Activated CD4-positive, alpha-beta memory T cell treated with anti-CD3 and anti-CD28 coated beads, Interleukin-2, amount 10 ng/mL, durations not matched to agents 7 days and 5 days (primary cell): ENCODE data around the gene TP53INP2. TPM values are rescaled to one million over a fixed set of nuclear protein-coding genes. Genes with fewer than 3 reads are reported as not detected.
"Not testable (repeated sequence)": the region's sequence is repeated elsewhere in the genome, so short reads cannot be mapped to it uniquely, and the experiment has no call there.

ENCODE experiments used
- CTCF ChIA-PET: fragments of 350-600 bp; sonication (Branson Sonifier 250); formaldehyde crosslinking; loops from one replicate; lab custom pipeline; 2021; ENCODE audit warnings: antibody characterized with exemption, inconsistent platforms; lab: Charles Lee
- POLR2A ChIA-PET: fragments of 350-600 bp; sonication (Branson Sonifier 250); formaldehyde crosslinking; loops from one replicate; lab custom pipeline; 2021; ENCODE audit warnings: antibody characterized with exemption; lab: Charles Lee
- DNase-seq: peaks from one replicate; pipeline ENCODE4 v3.0.0-alpha.2; 2020
- H3K27ac Mint-ChIP-seq: one replicate; pipeline ENCODE4 v1.8.0; 2021; ENCODE audit warnings: mild to moderate bottlenecking, mixed read lengths
- H3K27me3 Mint-ChIP-seq: one replicate; pipeline ENCODE4 v1.8.0; 2021; ENCODE audit warnings: mixed read lengths
- H3K36me3 Mint-ChIP-seq: one replicate; pipeline ENCODE4 v1.8.0; 2021; ENCODE audit warnings: low read depth, mixed read lengths
- H3K4me1 Mint-ChIP-seq: one replicate; pipeline ENCODE4 v1.8.0; 2021; ENCODE audit warnings: mixed read lengths
- H3K4me3 Mint-ChIP-seq: one replicate; pipeline ENCODE4 v1.8.0; 2021; ENCODE audit warnings: mild to moderate bottlenecking, mixed read lengths
- H3K9me3 Mint-ChIP-seq: one replicate; pipeline ENCODE4 v1.8.0; 2021; ENCODE audit warnings: mixed read lengths
- total RNA-seq, 2 experiments: library from RNA; stranded (reverse); gene quantifications; one replicate each; pipeline ENCODE4 v1.2.3, GENCODE V29; 2021

TP53INP2 gene
- total RNA-seq, 2 experiments from 2014 or later, result 3.3 TPM

DNA sequence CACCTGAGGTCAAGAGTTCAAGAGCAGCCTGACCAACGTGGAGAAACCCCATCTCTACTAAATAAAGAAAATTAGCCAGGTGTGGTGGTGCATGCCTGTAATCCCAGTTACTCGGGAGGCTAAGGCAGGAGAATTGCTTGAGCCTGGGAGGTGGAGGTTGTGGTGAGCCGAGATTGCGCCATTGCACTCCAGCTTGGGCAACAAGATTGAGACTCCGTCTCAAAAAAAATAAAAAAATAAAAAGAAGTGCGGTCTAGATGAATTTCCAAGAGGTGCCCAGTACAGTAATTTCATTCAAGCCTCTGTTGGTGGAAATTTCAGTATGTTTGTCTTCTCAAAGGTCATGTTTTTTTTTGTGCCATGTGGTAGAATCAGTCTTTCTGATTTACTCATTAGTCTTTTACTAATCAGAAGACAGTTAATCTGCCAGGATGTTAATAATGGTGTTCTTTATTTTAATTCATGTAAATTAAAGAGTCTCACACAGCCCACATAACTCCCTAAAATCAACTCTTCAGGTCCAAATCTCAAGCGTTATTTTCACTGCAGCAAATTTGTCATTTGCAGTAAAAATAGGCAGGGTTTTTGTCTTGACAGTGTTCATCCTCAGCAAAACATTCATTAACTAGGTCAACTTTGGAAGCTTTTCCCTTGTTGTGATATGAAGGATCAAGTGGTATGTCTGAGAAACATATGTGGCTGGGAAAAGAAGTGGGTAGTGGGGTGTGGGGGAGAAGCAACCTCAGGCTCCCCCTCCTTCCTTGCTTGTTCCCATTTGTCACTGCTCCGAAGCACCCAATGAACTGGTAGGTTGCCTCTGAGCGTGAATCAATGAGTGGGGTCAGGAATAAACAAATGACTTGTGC is 13.3 kb downstream of the TP53INP2 start:
- H3K36me3 Mint-ChIP-seq, result peaks cover 34% of the 10 kb centered on the region
- no peaks in the 10 kb centered on the region for H3K27me3 Mint-ChIP-seq
- no peak overlapping the region for H3K27ac Mint-ChIP-seq
- POLR2A ChIA-PET, result interaction anchor here (0.9 to 1.1 kb wide), 2 partner anchors 10 to 14 kb away, joined by 3 to 4 read pairs; partner anchors contain the start of gene TP53INP2
- H3K9me3 Mint-ChIP-seq, result no peaks in the 10 kb centered on the region
- no peak overlapping the region for H3K4me3 Mint-ChIP-seq
- DNase-seq, result no peak
- CTCF ChIA-PET, result no interaction called here
- H3K4me1 Mint-ChIP-seq, result peaks cover 32% of the 10 kb centered on the region

DNA sequence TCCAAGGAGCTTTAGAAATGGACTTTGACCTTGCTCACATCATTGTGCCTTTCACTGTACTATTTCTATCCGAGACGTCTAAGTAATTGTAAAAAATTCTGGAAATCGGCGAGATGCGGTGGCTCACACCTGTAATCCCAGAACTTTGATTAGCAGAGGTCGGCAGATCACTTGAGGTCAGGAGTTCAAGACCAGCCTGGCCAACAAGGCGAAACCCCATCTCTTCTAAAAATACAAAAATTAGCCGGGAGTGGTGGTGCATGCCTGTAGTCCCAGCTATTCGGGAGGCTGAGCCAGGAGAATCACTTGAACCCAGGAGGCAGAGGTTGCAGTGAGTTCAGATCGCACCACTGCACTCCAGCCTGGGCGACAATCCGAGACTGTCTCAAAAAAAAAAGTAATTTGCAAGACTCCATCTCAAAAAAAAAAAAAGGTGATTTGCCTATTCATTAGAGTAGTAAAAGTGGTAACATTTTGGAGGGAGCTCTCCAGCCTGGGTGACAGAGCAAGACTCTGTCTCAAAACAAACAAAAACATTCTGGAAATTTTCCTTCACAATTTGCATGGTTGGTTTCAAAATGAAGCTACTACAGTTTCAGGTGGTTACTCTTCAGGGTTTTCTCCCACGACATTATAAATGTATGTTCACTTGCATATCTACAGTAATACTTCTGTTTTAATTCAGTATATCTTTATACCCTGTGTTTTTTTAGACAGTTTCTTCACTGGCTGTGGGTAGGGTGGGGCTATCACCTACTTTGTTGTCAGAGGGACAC is 15.3 kb downstream of the TP53INP2 start:
- DNase-seq, H3K27ac Mint-ChIP-seq, H3K27me3 Mint-ChIP-seq, H3K4me3 Mint-ChIP-seq, H3K9me3 Mint-ChIP-seq: not testable (repeated sequence)
- Mint-ChIP-seq H3K36me3 (peaks cover 25% of the 10 kb centered on the region), H3K4me1 (peaks cover 28% of the 10 kb centered on the region)
- ChIA-PET POLR2A (interaction anchor here (1.0 to 2.3 kb wide), 4 partner anchors 10 to 203 kb away, joined by 3 to 7 read pairs (median 4); partner anchors contain the start of gene DYNLRB1), CTCF (interaction anchor here (1.2 to 1.7 kb wide), 2 partner anchors 51 to 181 kb away, joined by 3 to 7 read pairs; no protein-coding TSS in a partner anchor)

DNA sequence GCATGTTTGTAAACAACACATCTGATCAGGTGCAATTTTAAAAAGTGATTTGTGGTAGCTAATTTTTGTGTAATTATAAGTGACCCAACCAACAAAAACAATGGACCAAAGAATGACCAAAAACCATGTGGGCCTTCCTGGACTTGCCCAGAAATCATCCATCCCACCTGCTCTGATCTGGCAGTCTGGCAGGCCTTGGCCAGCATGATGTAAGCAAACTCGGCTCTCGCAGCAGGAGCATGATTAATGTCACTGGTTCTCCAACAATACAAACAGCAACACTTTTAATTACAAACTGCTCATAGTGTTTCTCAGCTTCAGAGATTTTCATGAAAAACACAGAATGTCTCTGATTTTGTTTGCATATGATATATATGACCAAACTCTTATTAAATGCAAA is 16.1 kb downstream of the TP53INP2 start:
- Mint-ChIP-seq H3K27me3 (no peaks in the 10 kb centered on the region), H3K4me3 (no peak overlapping the region), H3K27ac (peak overlapping the region; percentile 15), H3K4me1 (peaks cover 28% of the 10 kb centered on the region), H3K9me3 (no peaks in the 10 kb centered on the region), H3K36me3 (peaks cover 26% of the 10 kb centered on the region)
- no peak for DNase-seq
- POLR2A ChIA-PET, result interaction anchor here (1.0 to 2.3 kb wide), 4 partner anchors 10 to 204 kb away, joined by 3 to 7 read pairs (median 4); partner anchors contain the start of gene DYNLRB1
- CTCF ChIA-PET, result interaction anchor here (1.2 to 1.7 kb wide), 2 partner anchors 50 to 182 kb away, joined by 3 to 7 read pairs; no protein-coding TSS in a partner anchor

DNA sequence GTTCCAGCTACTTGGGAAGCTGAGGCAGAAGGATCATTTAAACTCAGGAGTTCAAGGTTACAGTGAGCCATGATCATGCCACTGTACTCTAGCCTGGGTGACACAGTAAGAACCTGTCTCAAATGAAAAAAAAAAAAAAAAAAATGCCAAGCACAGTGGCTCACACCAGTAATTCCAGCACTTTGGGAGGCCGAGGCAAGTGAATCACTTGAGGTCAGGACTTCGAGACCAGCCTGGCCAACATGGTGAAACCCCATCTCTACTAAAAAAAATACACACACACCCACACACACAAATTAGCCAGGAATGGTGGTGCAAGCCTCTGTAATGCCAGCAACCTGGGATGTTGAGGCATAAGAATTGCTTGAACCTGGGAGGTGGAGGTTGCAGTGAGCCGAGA is 18.4 kb downstream of the TP53INP2 start:
- H3K27ac Mint-ChIP-seq, DNase-seq, H3K9me3 Mint-ChIP-seq, H3K27me3 Mint-ChIP-seq, CTCF ChIA-PET, H3K4me3 Mint-ChIP-seq: not testable (repeated sequence)
- H3K36me3 Mint-ChIP-seq, result peaks cover 39% of the 10 kb centered on the region
- H3K4me1 Mint-ChIP-seq, result peaks cover 25% of the 10 kb centered on the region
- POLR2A ChIA-PET, result interaction anchor here (1.0 kb wide), 1 partner anchor 360 kb away, joined by 3 read pairs; the partner anchor contains the start of gene ITCH

DNA sequence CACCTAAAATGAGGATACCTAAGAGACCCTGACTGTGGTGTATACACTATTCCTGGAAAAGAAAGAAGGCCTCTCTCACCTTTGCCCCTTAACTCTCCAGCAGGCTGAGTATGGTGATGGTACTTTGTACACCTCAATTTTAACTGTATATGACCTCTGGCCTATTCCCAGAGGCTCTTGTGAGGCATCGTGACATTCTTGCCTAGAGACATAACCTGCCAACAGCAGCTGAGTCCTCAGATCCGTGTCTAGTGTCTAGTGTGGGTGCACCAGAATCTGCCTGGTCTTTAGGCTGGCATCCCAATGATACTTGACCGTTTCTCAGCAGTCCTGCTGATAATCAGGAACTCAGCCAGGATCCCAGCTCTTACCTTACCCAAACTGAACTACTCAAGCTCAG is 20.0 kb downstream of the TP53INP2 start:
- no peak overlapping the region for H3K27ac Mint-ChIP-seq
- ChIA-PET CTCF (interaction anchor here (0.7 kb wide), 1 partner anchor 1955 kb away, joined by 3 read pairs; no protein-coding TSS in a partner anchor), POLR2A (no interaction called here)
- H3K27me3 Mint-ChIP-seq, result no peaks in the 10 kb centered on the region
- no peaks in the 10 kb centered on the region for H3K9me3 Mint-ChIP-seq
- H3K4me1 Mint-ChIP-seq, result peaks cover 17% of the 10 kb centered on the region
- DNase-seq, result no peak
- H3K4me3 Mint-ChIP-seq, result no peak overlapping the region
- H3K36me3 Mint-ChIP-seq, result peaks cover 29% of the 10 kb centered on the region

DNA sequence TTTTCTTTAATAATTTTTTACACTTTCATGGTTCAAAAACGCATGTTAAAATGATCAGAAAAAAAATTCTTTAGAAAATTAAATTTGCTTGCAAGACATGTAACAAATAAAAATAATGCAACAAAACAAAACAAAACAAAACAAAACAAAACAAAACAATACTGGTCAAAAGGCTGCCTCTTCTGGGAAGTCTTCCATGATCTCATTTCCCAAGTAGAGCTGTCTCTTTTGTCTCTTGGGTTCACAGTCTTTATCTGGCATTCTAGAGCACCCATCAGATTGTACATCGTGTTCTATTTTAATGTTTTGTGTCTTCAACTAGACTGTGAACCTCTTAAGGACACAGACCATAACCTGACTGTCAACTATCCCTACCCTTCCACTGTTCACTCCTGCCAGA is 25.3 kb downstream of the TP53INP2 start:
- H3K4me1 Mint-ChIP-seq, result no peaks in the 10 kb centered on the region
- CTCF ChIA-PET, result interaction anchor here (1.1 to 1.3 kb wide), 2 partner anchors 14 to 191 kb away, joined by 3 to 6 read pairs; no protein-coding TSS in a partner anchor
- DNase-seq, result no peak
- H3K27me3 Mint-ChIP-seq, result no peaks in the 10 kb centered on the region
- no peaks in the 10 kb centered on the region for H3K9me3 Mint-ChIP-seq
- no peak overlapping the region for H3K27ac Mint-ChIP-seq
- peaks cover 30% of the 10 kb centered on the region for H3K36me3 Mint-ChIP-seq
- no peak overlapping the region for H3K4me3 Mint-ChIP-seq
- POLR2A ChIA-PET, result no interaction called here

DNA sequence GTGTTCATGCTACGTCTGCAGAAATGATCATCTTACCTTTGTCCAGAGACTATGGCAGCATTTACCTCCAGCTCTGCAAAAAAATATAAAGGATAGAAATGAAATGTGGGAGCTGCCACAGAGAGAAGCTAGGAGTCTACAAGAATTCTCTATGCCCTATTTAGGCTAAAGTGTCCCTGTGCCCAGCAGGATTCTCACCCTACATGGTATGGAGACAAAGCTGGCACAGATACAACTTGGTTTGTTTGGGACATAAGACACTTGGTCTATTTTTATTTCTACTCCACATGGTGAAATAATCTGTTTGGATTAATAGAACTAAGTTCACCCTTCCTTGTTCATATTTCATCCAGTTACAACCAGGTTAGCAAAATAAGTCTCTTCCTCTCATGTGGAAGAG is 28.4 kb downstream of the TP53INP2 start:
- H3K4me3 Mint-ChIP-seq, result no peak overlapping the region
- no peak for DNase-seq
- H3K4me1 Mint-ChIP-seq, result no peaks in the 10 kb centered on the region
- no peaks in the 10 kb centered on the region for H3K9me3 Mint-ChIP-seq
- ChIA-PET POLR2A (interaction anchor here (1.0 kb wide), 1 partner anchor 25 kb away, joined by 3 read pairs; no protein-coding TSS in a partner anchor), CTCF (interaction anchor here (1.2 to 1.3 kb wide), 2 partner anchors 38 to 419 kb away, joined by 4 to 5 read pairs; no protein-coding TSS in a partner anchor)
- no peak overlapping the region for H3K27ac Mint-ChIP-seq
- no peaks in the 10 kb centered on the region for H3K27me3 Mint-ChIP-seq
- H3K36me3 Mint-ChIP-seq, result peaks cover 17% of the 10 kb centered on the region

DNA sequence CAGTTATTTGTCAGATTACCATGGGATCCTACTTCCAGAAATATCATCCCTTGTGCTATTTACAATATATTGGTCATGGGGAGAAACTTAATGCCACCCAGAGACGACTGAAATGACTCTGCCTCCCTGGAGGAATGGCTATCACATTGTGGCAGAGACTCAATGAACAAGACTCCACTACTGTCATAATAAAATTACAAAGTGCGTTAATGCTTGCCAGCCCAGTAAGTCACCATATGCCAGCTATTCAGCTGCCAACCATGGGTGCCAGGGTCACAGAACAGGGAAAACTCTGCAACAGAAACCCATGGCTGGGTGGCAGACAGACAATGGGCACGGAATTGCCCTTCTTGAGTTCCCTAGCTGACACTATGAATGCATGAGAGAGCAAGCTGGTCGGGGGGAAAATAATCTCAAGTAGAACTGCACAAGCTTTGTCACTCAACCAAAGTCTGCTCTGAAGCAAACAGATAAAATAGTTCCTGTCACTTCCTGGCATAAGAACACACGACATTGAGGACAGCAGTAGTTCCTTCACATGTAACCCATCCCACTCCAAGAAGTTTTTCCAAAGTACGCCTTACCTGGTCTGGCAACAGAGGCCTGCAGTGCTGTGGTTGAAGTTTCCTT is 32.1 kb downstream of the TP53INP2 start:
- Mint-ChIP-seq H3K27me3 (no peaks in the 10 kb centered on the region), H3K36me3 (peaks cover 26% of the 10 kb centered on the region), H3K4me1 (no peaks in the 10 kb centered on the region), H3K4me3 (no peak overlapping the region), H3K27ac (no peak overlapping the region), H3K9me3 (no peaks in the 10 kb centered on the region)
- CTCF ChIA-PET, result interaction anchor here (1.5 kb wide), 1 partner anchor 34 kb away, joined by 4 read pairs; no protein-coding TSS in a partner anchor
- no peak for DNase-seq
- POLR2A ChIA-PET, result interaction anchor here (1.0 kb wide), 1 partner anchor 16 kb away, joined by 3 read pairs; no protein-coding TSS in a partner anchor

DNA sequence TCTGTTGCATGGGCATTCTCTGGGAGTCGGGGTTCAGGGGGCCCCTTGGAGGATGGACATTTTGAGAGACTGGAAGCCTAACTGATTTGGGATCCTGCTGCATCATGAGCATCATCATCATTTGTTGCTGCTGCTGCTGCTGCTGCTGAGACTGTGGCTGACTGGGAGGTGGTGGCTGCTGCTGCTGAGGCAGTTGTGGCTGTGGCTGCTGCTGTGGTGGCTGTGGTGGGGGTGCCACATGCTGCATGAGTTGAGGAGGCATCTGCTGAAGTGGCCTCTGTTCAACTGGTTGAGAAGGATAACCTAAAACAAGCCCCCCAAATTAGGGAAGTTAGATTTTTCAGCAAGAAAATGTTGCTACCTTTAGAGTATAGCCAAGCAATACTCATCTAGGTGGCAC is 38.9 kb downstream of the TP53INP2 start:
- Mint-ChIP-seq H3K4me3 (no peak overlapping the region), H3K27me3 (no peaks in the 10 kb centered on the region), H3K36me3 (peaks cover 52% of the 10 kb centered on the region), H3K4me1 (peaks cover 8% of the 10 kb centered on the region), H3K9me3 (no peaks in the 10 kb centered on the region), H3K27ac (no peak overlapping the region)
- peak; percentile 23 for DNase-seq
- POLR2A ChIA-PET, result no interaction called here
- CTCF ChIA-PET, result no interaction called here

DNA sequence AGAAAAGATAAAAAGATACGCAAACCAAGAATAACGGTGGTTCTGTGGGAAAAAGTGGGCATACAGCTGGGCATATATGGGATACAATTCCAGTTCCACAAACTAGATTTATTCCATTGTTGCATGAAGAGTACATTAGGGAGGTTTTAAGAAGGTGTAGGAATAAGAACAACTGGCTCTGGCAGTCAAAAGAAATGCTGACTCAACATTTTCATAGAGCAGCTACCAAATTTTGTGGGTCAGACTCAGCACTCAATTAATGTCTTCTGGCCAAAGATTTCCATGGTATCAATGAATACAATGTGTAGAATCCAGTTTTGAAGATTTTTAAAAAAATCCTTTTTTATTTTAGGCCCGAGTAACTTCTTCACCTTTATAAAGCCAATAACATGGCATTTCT is 40.2 kb downstream of the TP53INP2 start:
- CTCF ChIA-PET, result interaction anchor here (1.1 kb wide), 1 partner anchor 14 kb away, joined by 3 read pairs; no protein-coding TSS in a partner anchor
- H3K27ac Mint-ChIP-seq, result no peak overlapping the region

DNA sequence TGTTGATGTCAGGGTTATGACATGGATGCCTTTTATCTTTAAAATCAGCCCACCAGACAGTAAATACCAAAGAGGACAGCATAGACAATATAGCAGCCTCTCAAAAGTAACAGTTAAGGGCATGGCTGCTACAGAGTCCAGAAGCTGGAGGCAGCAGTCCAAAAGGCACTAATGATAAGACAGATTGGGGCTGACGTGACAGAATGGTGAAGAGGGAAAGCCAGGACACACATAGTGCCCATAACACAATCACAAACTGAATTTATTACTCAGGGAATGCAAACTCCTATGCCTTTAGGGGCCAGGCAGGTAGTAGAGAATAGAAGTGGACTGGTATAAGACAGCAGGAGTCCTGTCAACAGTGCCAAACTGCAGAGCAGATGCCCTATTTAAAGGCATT is 40.7 kb downstream of the TP53INP2 start:
- H3K36me3 Mint-ChIP-seq, result peaks cover 61% of the 10 kb centered on the region
- H3K4me3 Mint-ChIP-seq, result no peak overlapping the region
- CTCF ChIA-PET, result no interaction called here

More for the DNA sequence above, 40.2 kb downstream of the TP53INP2 start:
- Mint-ChIP-seq H3K4me3 (no peak overlapping the region), H3K4me1 (peaks cover 8% of the 10 kb centered on the region), H3K9me3 (no peaks in the 10 kb centered on the region), H3K36me3 (peaks cover 56% of the 10 kb centered on the region), H3K27me3 (no peaks in the 10 kb centered on the region)
- no peak for DNase-seq
- POLR2A ChIA-PET, result no interaction called here

DNA sequence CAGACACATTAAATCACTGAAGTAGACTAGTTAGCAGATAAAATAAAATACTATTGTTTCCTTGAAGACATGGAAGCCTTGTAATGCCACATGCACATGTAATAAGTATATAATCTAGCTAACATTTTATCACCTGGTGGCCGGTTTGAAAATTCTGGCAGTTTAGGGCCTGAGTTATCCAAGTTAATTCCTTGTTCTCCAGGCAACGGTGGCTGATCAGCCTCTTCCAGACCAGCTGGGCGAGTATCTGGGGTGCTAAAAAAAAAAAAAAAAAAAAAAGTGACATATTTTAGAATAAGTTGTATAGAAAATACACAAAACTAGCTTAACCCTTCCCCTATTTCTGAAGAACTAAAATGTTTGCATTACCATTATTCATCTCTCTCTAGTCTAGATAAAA is 42.5 kb downstream of the TP53INP2 start:
- CTCF ChIA-PET, result interaction anchor here (0.6 to 3.1 kb wide), 6 partner anchors 14 to 553 kb away, joined by 3 to 12 read pairs (median 4); no protein-coding TSS in a partner anchor
- POLR2A ChIA-PET, result interaction anchor here (0.7 kb wide), 1 partner anchor 43 kb away, joined by 3 read pairs; the partner anchor contains the start of gene TP53INP2
- Mint-ChIP-seq H3K27ac (no peak overlapping the region), H3K27me3 (no peaks in the 10 kb centered on the region), H3K9me3 (no peaks in the 10 kb centered on the region), H3K4me1 (peaks cover 8% of the 10 kb centered on the region), H3K4me3 (no peak overlapping the region), H3K36me3 (peaks cover 55% of the 10 kb centered on the region)
- DNase-seq, result no peak

More for the DNA sequence above, 40.7 kb downstream of the TP53INP2 start:
- H3K27ac Mint-ChIP-seq, result no peak overlapping the region
- no peaks in the 10 kb centered on the region for H3K9me3 Mint-ChIP-seq
- peaks cover 8% of the 10 kb centered on the region for H3K4me1 Mint-ChIP-seq
- DNase-seq, result no peak
- no peaks in the 10 kb centered on the region for H3K27me3 Mint-ChIP-seq
- POLR2A ChIA-PET, result no interaction called here
